Measurements from ENCODE around the gene RPRD1A. TPM values are rescaled to one million over a fixed set of nuclear protein-coding genes. Genes with fewer than 3 reads are reported as not detected.
A peak's percentile ranks its signal among the peaks of the same experiment; 100 is the strongest.
"Not testable (repeated sequence)": the region's sequence is repeated elsewhere in the genome, so short reads cannot be mapped to it uniquely, and the experiment has no call there.

Gene RPRD1A
- total RNA-seq, 1 donor from 2014 or later = 52.4 TPM

DNA sequence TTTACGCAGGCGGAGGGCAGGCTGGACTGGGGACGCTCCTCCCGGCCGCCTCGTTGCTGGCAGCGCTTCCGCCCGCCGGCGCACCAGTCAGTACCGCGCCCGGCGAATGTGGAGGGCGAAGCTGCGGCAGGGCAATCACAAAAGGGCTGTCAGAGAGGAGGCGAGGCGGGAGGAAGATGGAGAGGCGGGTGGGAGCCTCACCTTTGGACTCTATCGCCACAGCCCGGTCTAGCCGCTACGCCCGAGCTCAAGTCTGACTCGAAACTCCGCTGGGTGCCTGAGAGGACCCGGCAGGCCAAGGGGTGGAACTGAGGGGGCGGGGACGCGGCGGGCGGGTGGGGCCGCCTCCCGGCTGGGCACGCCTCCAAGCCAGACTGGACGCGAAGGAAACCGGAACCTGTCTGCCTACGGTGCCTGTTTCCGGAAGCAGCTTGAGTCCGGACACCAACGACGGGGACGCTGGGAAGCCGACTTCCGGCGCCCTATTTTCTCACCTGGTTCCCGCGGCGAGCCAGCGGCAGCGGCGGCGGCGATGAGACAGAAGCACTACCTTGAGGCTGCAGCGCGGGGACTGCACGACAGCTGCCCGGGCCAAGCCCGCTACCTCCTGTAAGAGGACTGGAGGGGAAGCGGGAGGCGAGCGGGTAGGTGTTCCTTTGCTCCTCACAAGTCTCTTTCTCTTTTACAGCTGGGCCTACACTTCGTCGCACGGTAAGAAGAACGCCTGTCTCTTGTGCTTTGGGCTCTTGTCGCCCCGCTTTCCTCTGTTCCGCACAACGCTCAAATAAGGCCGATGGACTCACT, 95.0 kb downstream of the RPRD1A start, which contains the start of gene RMP24:
TSS of gene RMP24 (plus strand) at position 483 of the 804 bp plus-strand sequence.
- H3K27ac Mint-ChIP-seq = peak within 1 kb of the TSS; percentile 93
- DNase-seq (ENCODE audit: extremely low spot score, unreplicated experiment) = peak; percentile 93
- H3K4me3 Mint-ChIP-seq = peak within 1 kb of the TSS; percentile 98
- TF ChIP-seq, protein P1, sequence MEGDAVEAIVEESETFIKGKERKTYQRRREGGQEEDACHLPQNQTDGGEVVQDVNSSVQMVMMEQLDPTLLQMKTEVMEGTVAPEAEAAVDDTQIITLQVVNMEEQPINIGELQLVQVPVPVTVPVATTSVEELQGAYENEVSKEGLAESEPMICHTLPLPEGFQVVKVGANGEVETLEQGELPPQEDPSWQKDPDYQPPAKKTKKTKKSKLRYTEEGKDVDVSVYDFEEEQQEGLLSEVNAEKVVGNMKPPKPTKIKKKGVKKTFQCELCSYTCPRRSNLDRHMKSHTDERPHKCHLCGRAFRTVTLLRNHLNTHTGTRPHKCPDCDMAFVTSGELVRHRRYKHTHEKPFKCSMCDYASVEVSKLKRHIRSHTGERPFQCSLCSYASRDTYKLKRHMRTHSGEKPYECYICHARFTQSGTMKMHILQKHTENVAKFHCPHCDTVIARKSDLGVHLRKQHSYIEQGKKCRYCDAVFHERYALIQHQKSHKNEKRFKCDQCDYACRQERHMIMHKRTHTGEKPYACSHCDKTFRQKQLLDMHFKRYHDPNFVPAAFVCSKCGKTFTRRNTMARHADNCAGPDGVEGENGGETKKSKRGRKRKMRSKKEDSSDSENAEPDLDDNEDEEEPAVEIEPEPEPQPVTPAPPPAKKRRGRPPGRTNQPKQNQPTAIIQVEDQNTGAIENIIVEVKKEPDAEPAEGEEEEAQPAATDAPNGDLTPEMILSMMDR (conservative IDR thresholded peaks at IDR 0.05) = no peak
- peaks cover 7% of the 10 kb centered on the region for H3K27me3 Mint-ChIP-seq
- no peaks in the 10 kb centered on the region for H3K9me3 Mint-ChIP-seq
- H3K36me3 Mint-ChIP-seq = peaks cover 20% of the 10 kb centered on the region
- peaks cover 14% of the 10 kb centered on the region for H3K4me1 Mint-ChIP-seq (ENCODE audit: unreplicated experiment)

DNA sequence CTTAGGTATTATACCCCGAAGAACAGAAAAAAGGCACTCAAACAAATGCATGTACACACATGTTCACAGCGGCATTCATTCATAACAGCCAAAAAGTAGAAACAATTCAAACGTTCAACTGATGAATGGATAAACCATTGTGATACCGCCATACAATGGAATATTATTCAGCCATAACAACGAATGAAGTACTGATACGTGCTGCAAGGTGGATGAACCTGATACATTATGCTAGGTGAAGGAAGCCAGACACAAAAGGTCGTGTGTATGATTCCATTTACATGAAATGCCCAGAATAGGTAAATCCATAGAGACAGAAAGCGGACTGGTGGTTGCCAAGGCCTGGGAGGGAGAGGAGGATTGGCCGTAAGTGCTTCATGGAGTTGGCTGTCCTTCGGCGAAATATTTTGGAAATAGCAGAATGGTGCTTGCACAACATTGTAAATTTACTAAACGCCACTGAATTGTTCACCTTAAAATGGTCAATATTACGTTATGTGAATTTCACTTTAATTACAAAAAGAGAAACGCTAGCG, 95.6 kb downstream of the RPRD1A start:
- Mint-ChIP-seq H3K4me1 (ENCODE audit: unreplicated experiment) (peaks cover 14% of the 10 kb centered on the region), H3K27ac (peak overlapping the region; percentile 93), H3K27me3 (peaks cover 7% of the 10 kb centered on the region), H3K36me3 (peaks cover 17% of the 10 kb centered on the region), H3K9me3 (no peaks in the 10 kb centered on the region), H3K4me3 (peak overlapping the region; percentile 98)
- TF ChIP-seq, protein P1 (conservative IDR thresholded peaks at IDR 0.05) = no peak
- DNase-seq (ENCODE audit: extremely low spot score, unreplicated experiment) = no peak

DNA sequence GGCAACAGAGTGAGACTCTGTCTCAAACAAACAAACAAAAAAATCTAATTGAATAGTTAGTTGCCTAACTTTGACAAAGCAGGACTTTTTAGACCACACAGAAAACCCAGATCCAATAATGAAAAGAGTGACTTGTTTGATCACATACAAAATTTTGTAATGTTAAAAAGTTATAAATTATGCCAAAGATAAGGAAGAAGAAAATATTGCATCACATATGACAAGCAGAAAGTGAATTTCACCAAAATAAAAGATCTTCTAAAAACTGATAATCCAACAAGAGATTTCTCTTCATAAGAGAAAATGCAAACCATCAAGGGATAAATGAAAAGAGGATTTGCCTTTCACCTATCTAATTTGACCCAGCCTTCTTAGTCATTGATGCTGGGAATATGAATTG, 97.7 kb downstream of the RPRD1A start:
- Mint-ChIP-seq H3K27me3 (peaks cover 7% of the 10 kb centered on the region), H3K36me3 (peaks cover 5% of the 10 kb centered on the region), H3K9me3 (no peaks in the 10 kb centered on the region), H3K4me3 (no peak overlapping the region), H3K27ac (no peak overlapping the region), H3K4me1 (ENCODE audit: unreplicated experiment) (peaks cover 14% of the 10 kb centered on the region)
- no peak for DNase-seq (ENCODE audit: extremely low spot score, unreplicated experiment)
- TF ChIP-seq, protein P1 (conservative IDR thresholded peaks at IDR 0.05) = no peak

DNA sequence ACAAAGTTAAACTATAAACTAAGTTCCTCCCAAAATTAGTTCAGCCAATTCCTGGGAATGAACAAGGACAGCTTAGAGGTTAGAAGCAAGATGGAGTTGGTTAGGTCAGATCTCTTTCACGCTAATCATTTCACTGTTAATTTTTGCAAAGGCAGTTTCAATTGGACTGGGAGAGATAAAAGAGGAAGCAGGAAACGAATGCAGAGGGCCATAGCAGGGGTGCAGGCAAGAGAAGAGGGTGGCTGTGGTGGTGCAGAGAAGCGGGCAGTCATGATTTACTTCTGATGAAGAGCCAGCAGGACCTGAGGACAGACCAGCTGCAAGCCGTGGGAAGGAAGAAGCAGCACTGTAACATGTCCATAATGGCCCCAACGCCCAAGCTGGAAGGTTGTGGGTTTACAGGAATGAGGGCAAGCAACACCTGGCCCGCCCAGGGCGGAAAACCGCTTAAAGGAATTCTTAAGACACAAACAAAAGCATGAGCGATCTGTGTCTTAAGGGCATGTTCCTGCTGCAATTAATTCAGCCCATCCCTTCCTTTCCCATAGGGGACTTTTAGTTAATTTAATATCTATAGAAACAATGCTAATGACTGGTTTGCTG, 99.0 kb downstream of the RPRD1A start:
- TF ChIP-seq, protein P1 (conservative IDR thresholded peaks at IDR 0.05) = no peak
- Mint-ChIP-seq H3K36me3 (peaks cover 5% of the 10 kb centered on the region), H3K27me3 (peaks cover 7% of the 10 kb centered on the region), H3K27ac (peak overlapping the region; percentile 57), H3K9me3 (no peaks in the 10 kb centered on the region), H3K4me3 (peak overlapping the region; percentile 29), H3K4me1 (ENCODE audit: unreplicated experiment) (peaks cover 7% of the 10 kb centered on the region)
- no peak for DNase-seq (ENCODE audit: extremely low spot score, unreplicated experiment)

DNA sequence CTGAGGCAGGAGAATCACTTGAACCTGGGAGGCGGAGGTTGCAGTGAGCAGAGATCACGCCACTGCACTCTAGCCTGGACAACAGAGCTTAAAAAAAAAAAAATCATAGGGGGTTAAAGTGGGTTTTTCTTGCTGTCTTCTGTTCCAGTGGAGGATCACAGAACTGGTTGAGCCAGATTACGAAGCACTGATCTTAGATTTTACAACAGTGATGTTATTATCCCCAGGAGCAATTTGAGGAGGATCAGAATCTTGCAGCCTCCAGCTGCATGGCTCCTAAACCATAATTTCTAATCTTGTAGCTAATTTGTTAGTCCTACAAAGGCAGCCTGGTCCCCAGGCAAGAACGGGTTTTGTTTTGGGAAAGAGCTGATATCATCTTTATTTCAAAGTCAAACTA, 99.5 kb downstream of the RPRD1A start:
- not testable (repeated sequence) for DNase-seq (ENCODE audit: extremely low spot score, unreplicated experiment); H3K27me3 Mint-ChIP-seq; H3K36me3 Mint-ChIP-seq; H3K4me1 Mint-ChIP-seq (ENCODE audit: unreplicated experiment); H3K9me3 Mint-ChIP-seq
- Mint-ChIP-seq H3K4me3 (peak overlapping the region; percentile 47), H3K27ac (peak overlapping the region; percentile 57)

DNA sequence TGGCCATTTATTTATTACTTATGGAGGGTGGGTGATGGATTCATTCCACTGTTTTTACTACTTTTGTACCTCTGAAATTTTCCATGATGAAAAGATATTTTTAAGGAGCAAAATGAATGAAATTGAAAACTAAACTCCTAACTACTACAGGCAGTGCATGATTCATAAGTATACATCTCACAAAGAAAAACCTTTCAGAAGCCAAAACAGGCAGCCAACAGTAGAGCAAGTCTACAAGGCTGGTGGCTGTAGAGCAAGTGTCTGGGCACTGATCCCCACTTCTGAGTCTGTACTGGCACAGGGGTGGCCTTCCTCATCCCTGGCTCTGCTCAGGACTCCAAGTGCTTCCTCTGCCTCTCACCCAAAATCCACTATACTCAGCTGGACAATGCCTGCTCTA, 103.0 kb downstream of the RPRD1A start:
- no peak overlapping the region for H3K4me3 Mint-ChIP-seq
- H3K27me3 Mint-ChIP-seq = peaks cover 9% of the 10 kb centered on the region
- H3K4me1 Mint-ChIP-seq (ENCODE audit: unreplicated experiment) = peaks cover 4% of the 10 kb centered on the region
- H3K9me3 Mint-ChIP-seq = peaks cover 6% of the 10 kb centered on the region
- H3K27ac Mint-ChIP-seq = no peak overlapping the region
- TF ChIP-seq, protein P1 (conservative IDR thresholded peaks at IDR 0.05) = no peak
- no peak for DNase-seq (ENCODE audit: extremely low spot score, unreplicated experiment)
- no peaks in the 10 kb centered on the region for H3K36me3 Mint-ChIP-seq
